ENCODE results near the gene ARID5A.

ARID5A gene

GRCh38 chr2:96579422-96579821 is 42.9 kb downstream of the ARID5A start:
- H3K36me3 ChIP-seq (ENCODE audit: control insufficient read depth, insufficient read depth, low read length) = no peaks in the 10 kb centered on the region
- H3K27ac ChIP-seq (ENCODE audit: insufficient read depth, low read depth, low read length, poor library complexity, severe bottlenecking) = no peak overlapping the region
- no peaks in the 10 kb centered on the region for H3K27me3 ChIP-seq (ENCODE audit: control insufficient read depth, insufficient read depth, low read length, poor library complexity, severe bottlenecking)
- no peaks in the 10 kb centered on the region for H3K9me3 ChIP-seq (ENCODE audit: control insufficient read depth, low read length)
- H3K4me1 ChIP-seq (ENCODE audit: control insufficient read depth, insufficient read depth, low read length) = no peaks in the 10 kb centered on the region
- H3K4me3 ChIP-seq (ENCODE audit: insufficient read depth, low read depth, low read length) = no peak overlapping the region
- 96 to 99% methylated on average over 2 of the region's 2 CpGs for WGBS, 2 experiments

GRCh38 chr2:96580771-96581170 is 44.2 kb downstream of the ARID5A start:
- no peaks in the 10 kb centered on the region for H3K27me3 ChIP-seq (ENCODE audit: control insufficient read depth, insufficient read depth, low read length, poor library complexity, severe bottlenecking)
- H3K4me1 ChIP-seq (ENCODE audit: control insufficient read depth, insufficient read depth, low read length) = no peaks in the 10 kb centered on the region
- H3K36me3 ChIP-seq (ENCODE audit: control insufficient read depth, insufficient read depth, low read length) = no peaks in the 10 kb centered on the region
- H3K27ac ChIP-seq (ENCODE audit: insufficient read depth, low read depth, low read length, poor library complexity, severe bottlenecking) = no peak overlapping the region
- H3K9me3 ChIP-seq (ENCODE audit: control insufficient read depth, low read length) = no peaks in the 10 kb centered on the region
- WGBS, 2 experiments = 72 to 77% methylated on average over 4 of the region's 4 CpGs
- no peak overlapping the region for H3K4me3 ChIP-seq (ENCODE audit: insufficient read depth, low read depth, low read length)

- H3K27ac ChIP-seq (ENCODE audit: insufficient read depth, low read depth, low read length, poor library complexity, severe bottlenecking) = no peak overlapping the region
- 88 to 96% methylated on average over 2 to 4 of the region's 4 CpGs for WGBS, 2 experiments
- no peak overlapping the region for H3K4me3 ChIP-seq (ENCODE audit: insufficient read depth, low read depth, low read length)
- no peaks in the 10 kb centered on the region for H3K4me1 ChIP-seq (ENCODE audit: control insufficient read depth, insufficient read depth, low read length)
- H3K9me3 ChIP-seq (ENCODE audit: control insufficient read depth, low read length) = no peaks in the 10 kb centered on the region
- H3K36me3 ChIP-seq (ENCODE audit: control insufficient read depth, insufficient read depth, low read length) = no peaks in the 10 kb centered on the region
- no peaks in the 10 kb centered on the region for H3K27me3 ChIP-seq (ENCODE audit: control insufficient read depth, insufficient read depth, low read length, poor library complexity, severe bottlenecking)
Observed at GRCh38 chr2:96584017-96584416, 47.5 kb downstream of the ARID5A start.

DNA sequence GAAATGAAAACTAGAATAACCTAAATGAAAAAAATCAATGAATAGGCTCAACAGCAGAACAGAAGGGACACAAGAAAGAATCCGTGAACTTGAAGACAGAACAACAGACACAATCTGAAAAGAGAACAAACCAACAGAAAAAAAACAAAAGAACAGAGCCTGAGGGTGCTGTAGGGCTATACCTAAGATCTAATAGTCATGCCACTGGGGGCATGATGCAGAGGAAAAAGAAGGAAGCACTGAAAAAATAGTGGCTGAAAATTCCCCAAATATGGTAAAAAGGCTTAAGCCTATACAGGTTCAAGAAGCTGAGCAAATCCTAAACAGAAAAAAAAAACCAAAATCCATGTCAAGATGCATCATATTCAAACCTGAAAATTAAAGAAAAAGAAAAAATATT is 51.3 kb downstream of the ARID5A start:
- H3K27me3 ChIP-seq (ENCODE audit: control insufficient read depth, insufficient read depth, low read length, poor library complexity, severe bottlenecking) = no peaks in the 10 kb centered on the region
- no peaks in the 10 kb centered on the region for H3K9me3 ChIP-seq (ENCODE audit: control insufficient read depth, low read length)
- no peaks in the 10 kb centered on the region for H3K4me1 ChIP-seq (ENCODE audit: control insufficient read depth, insufficient read depth, low read length)
- no peak overlapping the region for H3K27ac ChIP-seq (ENCODE audit: insufficient read depth, low read depth, low read length, poor library complexity, severe bottlenecking)
- H3K4me3 ChIP-seq (ENCODE audit: insufficient read depth, low read depth, low read length) = no peak overlapping the region
- no peaks in the 10 kb centered on the region for H3K36me3 ChIP-seq (ENCODE audit: control insufficient read depth, insufficient read depth, low read length)
- WGBS, 2 experiments = 91 to 94% methylated on average over 1 of the region's 1 CpG

- no peaks in the 10 kb centered on the region for H3K4me1 ChIP-seq (ENCODE audit: control insufficient read depth, insufficient read depth, low read length)
- H3K27ac ChIP-seq (ENCODE audit: insufficient read depth, low read depth, low read length, poor library complexity, severe bottlenecking) = no peak overlapping the region
- no peak overlapping the region for H3K4me3 ChIP-seq (ENCODE audit: insufficient read depth, low read depth, low read length)
- H3K36me3 ChIP-seq (ENCODE audit: control insufficient read depth, insufficient read depth, low read length) = peaks cover 26% of the 10 kb centered on the region
- H3K27me3 ChIP-seq (ENCODE audit: control insufficient read depth, insufficient read depth, low read length, poor library complexity, severe bottlenecking) = no peaks in the 10 kb centered on the region
- 70% methylated on average over 1 of the region's 2 CpGs; no CpG with 5 or more reads in 1 of the 2 experiments for WGBS, 2 experiments
- no peaks in the 10 kb centered on the region for H3K9me3 ChIP-seq (ENCODE audit: control insufficient read depth, low read length)
Observed at GRCh38 chr2:96591054-96591453, 54.5 kb downstream of the ARID5A start.

DNA sequence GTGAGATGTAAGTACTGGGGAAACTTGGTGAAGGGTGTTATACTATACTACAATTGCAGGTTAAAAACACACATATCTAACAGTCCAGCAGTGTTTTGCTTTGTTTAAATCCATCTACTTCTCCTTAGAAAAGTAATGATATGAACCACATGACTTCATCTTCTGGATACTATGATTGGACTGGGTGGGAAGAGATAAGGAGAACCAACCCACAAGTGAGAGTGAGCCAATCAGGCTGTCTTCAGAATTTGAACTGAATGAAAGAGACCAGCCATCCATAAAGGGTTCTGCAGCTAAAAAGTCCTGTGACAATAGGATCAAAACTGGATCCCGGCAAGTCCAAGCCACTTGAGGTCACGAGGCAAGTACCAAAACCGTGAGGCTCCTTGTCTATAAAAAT is 54.9 kb downstream of the ARID5A start:
- H3K4me3 ChIP-seq (ENCODE audit: insufficient read depth, low read depth, low read length) = no peak overlapping the region
- no peaks in the 10 kb centered on the region for H3K9me3 ChIP-seq (ENCODE audit: control insufficient read depth, low read length)
- WGBS, 2 experiments = 91 to 96% methylated on average over 3 of the region's 3 CpGs
- no peaks in the 10 kb centered on the region for H3K4me1 ChIP-seq (ENCODE audit: control insufficient read depth, insufficient read depth, low read length)
- peaks cover 29% of the 10 kb centered on the region for H3K36me3 ChIP-seq (ENCODE audit: control insufficient read depth, insufficient read depth, low read length)
- no peaks in the 10 kb centered on the region for H3K27me3 ChIP-seq (ENCODE audit: control insufficient read depth, insufficient read depth, low read length, poor library complexity, severe bottlenecking)
- no peak overlapping the region for H3K27ac ChIP-seq (ENCODE audit: insufficient read depth, low read depth, low read length, poor library complexity, severe bottlenecking)

DNA sequence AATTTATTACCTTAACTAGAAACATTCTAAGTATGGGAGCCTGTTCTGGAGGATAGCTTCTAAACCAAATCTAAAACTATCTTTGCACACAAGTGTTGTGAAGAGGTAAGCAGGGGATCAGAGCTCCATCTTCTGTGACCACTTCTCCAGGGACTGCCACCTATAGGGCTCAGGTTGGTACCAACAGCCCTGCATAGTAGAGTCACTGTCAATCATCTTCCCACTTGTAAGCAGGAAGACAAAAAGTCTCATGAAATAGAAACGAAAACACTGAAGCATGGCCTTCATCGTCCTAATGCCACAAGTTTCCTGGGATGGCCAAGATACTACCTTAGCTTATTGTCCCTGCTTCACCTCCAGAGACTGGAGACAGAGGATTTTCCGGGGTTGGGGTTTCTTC is 57.7 kb downstream of the ARID5A start:
- Histone ChIP-seq H3K36me3 (ENCODE audit: control insufficient read depth, insufficient read depth, low read length) (peaks cover 38% of the 10 kb centered on the region), H3K27ac (ENCODE audit: insufficient read depth, low read depth, low read length, poor library complexity, severe bottlenecking) (no peak overlapping the region), H3K9me3 (ENCODE audit: control insufficient read depth, low read length) (no peaks in the 10 kb centered on the region), H3K4me3 (ENCODE audit: insufficient read depth, low read depth, low read length) (no peak overlapping the region), H3K27me3 (ENCODE audit: control insufficient read depth, insufficient read depth, low read length, poor library complexity, severe bottlenecking) (no peaks in the 10 kb centered on the region), H3K4me1 (ENCODE audit: control insufficient read depth, insufficient read depth, low read length) (no peaks in the 10 kb centered on the region)
- 97% methylated on average over 3 of the region's 3 CpGs for WGBS, 2 experiments

DNA sequence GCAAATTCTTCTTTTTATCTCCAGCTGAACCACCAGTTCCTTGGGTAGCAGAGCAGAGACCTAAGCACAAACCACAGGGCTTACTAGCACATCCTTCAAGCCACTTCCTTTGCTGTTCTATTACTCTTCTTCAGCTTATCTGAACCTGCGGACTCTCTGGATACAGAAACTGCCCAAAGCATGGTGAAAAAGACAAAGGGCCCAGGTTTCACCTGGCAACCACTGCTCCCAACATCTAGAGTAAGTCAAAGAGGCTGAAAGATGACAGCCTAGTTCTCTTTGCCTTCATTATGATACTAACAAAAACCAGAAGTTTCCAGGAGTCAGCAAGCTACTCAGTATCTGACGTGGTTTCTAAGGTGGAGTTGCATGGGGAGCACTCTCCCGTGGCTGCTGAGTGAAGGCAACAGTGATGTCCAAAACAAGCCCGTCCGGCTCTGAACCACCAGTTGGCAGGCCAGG is 58.2 kb downstream of the ARID5A start:
- Histone ChIP-seq H3K4me1 (ENCODE audit: control insufficient read depth, insufficient read depth, low read length) (no peaks in the 10 kb centered on the region), H3K4me3 (ENCODE audit: insufficient read depth, low read depth, low read length) (no peak overlapping the region), H3K27me3 (ENCODE audit: control insufficient read depth, insufficient read depth, low read length, poor library complexity, severe bottlenecking) (no peaks in the 10 kb centered on the region), H3K27ac (ENCODE audit: insufficient read depth, low read depth, low read length, poor library complexity, severe bottlenecking) (no peak overlapping the region), H3K36me3 (ENCODE audit: control insufficient read depth, insufficient read depth, low read length) (peaks cover 38% of the 10 kb centered on the region), H3K9me3 (ENCODE audit: control insufficient read depth, low read length) (no peaks in the 10 kb centered on the region)
- 97% methylated on average over 5 of the region's 5 CpGs for WGBS, 2 experiments

DNA sequence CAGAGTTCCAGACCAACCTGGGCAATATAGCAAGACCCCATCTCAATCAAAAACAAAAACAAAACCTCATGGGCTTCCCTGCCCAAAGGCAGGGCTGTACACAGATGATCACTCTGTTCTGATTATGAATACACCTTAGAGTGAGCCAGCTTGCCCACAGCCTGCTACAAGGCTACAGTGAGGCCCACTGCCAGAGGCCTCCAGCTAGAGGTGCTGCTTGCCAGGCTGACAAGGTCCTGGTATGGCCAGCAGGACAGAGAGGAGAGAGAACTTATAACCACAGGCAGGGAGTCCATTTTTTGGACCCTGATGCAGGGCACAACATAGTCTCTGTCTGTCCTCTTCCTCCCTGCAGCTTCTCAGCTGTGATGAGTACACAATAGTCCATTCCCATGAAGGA is 60.0 kb downstream of the ARID5A start:
- no peaks in the 10 kb centered on the region for H3K27me3 ChIP-seq (ENCODE audit: control insufficient read depth, insufficient read depth, low read length, poor library complexity, severe bottlenecking)
- H3K9me3 ChIP-seq (ENCODE audit: control insufficient read depth, low read length) = no peaks in the 10 kb centered on the region
- no peaks in the 10 kb centered on the region for H3K4me1 ChIP-seq (ENCODE audit: control insufficient read depth, insufficient read depth, low read length)
- H3K36me3 ChIP-seq (ENCODE audit: control insufficient read depth, insufficient read depth, low read length) = peaks cover 45% of the 10 kb centered on the region
- H3K4me3 ChIP-seq (ENCODE audit: insufficient read depth, low read depth, low read length) = no peak overlapping the region
- no peak overlapping the region for H3K27ac ChIP-seq (ENCODE audit: insufficient read depth, low read depth, low read length, poor library complexity, severe bottlenecking)

GRCh38 chr2:96599941-96600340 is 63.4 kb downstream of the ARID5A start:
- H3K27ac ChIP-seq (ENCODE audit: insufficient read depth, low read depth, low read length, poor library complexity, severe bottlenecking) = no peak overlapping the region
- no peaks in the 10 kb centered on the region for H3K27me3 ChIP-seq (ENCODE audit: control insufficient read depth, insufficient read depth, low read length, poor library complexity, severe bottlenecking)
- H3K4me1 ChIP-seq (ENCODE audit: control insufficient read depth, insufficient read depth, low read length) = no peaks in the 10 kb centered on the region
- H3K9me3 ChIP-seq (ENCODE audit: control insufficient read depth, low read length) = no peaks in the 10 kb centered on the region
- 100% methylated on average over 2 of the region's 2 CpGs for WGBS, 2 experiments
- no peak overlapping the region for H3K4me3 ChIP-seq (ENCODE audit: insufficient read depth, low read depth, low read length)
- H3K36me3 ChIP-seq (ENCODE audit: control insufficient read depth, insufficient read depth, low read length) = peaks cover 56% of the 10 kb centered on the region

Measured in ectodermal cell (in vitro differentiated cells).